ENCODE data around the gene PPIA. TPM values are rescaled to one million over a fixed set of nuclear protein-coding genes. Genes with fewer than 3 reads are reported as not detected.

The PPIA gene
- 935 to 982 TPM (median 943 TPM) in 3 replicates for total RNA-seq

- Mint-ChIP-seq H3K4me1 (peaks cover 27% of the 10 kb centered on the region), H3K9me3 (no peaks in the 10 kb centered on the region), H3K4me3 (peak within 1 kb of the TSS; percentile 89), H3K36me3 (peaks cover 17% of the 10 kb centered on the region), H3K27me3 (ENCODE audit: low read depth) (no peaks in the 10 kb centered on the region), H3K27ac (peak within 1 kb of the TSS; percentile 93)
- DNase-seq (ENCODE audit: low spot score in 2 of 2, unreplicated experiment in 2 of 2): peak; percentile 97 to 98
- TF ChIP-seq CTCF (IDR thresholded peaks at IDR 0.05; ENCODE audit: unreplicated experiment): no peak
Measured at GRCh38 chr7:44796504-44797328, at the start of gene PPIA. Gene PPIA (plus strand): TSS chr7:44796681. CDS start chr7:44796725, 44 bp downstream.

- Mint-ChIP-seq H3K27ac (peak within 1 kb of the TSS; percentile 86), H3K27me3 (ENCODE audit: low read depth) (no peaks in the 10 kb centered on the region), H3K36me3 (peaks cover 10% of the 10 kb centered on the region), H3K4me1 (peaks cover 33% of the 10 kb centered on the region), H3K4me3 (peak within 1 kb of the TSS; percentile 76), H3K9me3 (peaks cover 3% of the 10 kb centered on the region)
- peak; percentile 91 to 97 for DNase-seq (ENCODE audit: low spot score in 2 of 2, unreplicated experiment in 2 of 2)
- no peak for TF ChIP-seq CTCF (IDR thresholded peaks at IDR 0.05; ENCODE audit: unreplicated experiment)
Measured at GRCh38 chr7:44748045-44748947, 48.2 kb upstream of the PPIA start, which contains the start of gene ZMIZ2. Gene ZMIZ2 (plus strand): TSS chr7:44748847. CDS start chr7:44756250, 7,403 bp downstream.

DNA sequence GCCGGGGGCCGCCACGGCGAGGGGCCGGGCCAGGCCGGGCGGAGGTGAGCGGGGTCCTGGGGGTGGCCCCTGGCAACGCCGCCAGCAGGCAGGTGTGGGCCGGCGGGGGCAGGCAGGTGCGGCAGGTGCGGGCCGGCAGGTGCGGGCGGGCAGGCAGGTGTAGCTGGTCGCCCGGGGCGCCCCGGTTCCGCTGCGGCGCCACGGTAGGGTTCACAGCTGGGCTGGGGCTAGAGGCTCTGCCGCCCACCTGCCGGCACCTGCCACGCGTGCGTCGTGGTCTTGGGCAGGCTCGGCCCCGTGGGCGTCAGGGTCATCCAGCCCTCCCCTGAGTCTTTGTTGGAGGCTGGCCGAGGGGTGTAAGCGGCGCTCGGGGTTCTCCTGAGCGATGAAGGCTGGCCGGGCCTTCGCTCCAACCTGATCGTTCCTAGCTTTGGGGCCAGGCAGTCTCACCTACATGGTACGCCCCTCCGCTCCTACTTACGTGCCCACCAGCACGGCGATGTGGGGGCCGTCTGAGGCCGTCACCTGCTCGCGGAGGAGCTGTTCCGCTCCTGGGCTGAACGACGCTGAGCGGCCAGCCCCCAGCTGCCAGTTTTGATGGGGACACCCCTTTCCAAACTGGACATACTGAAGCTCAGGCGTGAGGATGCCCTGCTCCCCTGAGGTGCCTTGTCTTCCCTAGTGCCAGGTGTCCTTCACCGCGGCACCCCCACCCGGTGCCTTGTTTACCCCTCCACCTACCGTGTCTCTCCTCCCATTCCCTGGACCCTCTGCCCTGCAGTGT lies 47.3 kb upstream of the PPIA start:
- peaks cover 27% of the 10 kb centered on the region for H3K4me1 Mint-ChIP-seq
- peaks cover 10% of the 10 kb centered on the region for H3K36me3 Mint-ChIP-seq
- peaks cover 3% of the 10 kb centered on the region for H3K9me3 Mint-ChIP-seq
- DNase-seq (ENCODE audit: low spot score in 2 of 2, unreplicated experiment in 2 of 2): no peak
- H3K4me3 Mint-ChIP-seq: peak overlapping the region; percentile 69
- no peak for TF ChIP-seq CTCF (IDR thresholded peaks at IDR 0.05; ENCODE audit: unreplicated experiment)
- H3K27me3 Mint-ChIP-seq (ENCODE audit: low read depth): no peaks in the 10 kb centered on the region
- H3K27ac Mint-ChIP-seq: peak overlapping the region; percentile 60

GRCh38 chr7:44749992-44750391 lies 46.5 kb upstream of the PPIA start:
- H3K36me3 Mint-ChIP-seq: peaks cover 10% of the 10 kb centered on the region
- H3K4me1 Mint-ChIP-seq: peaks cover 30% of the 10 kb centered on the region
- peak overlapping the region; percentile 69 for H3K4me3 Mint-ChIP-seq
- DNase-seq (ENCODE audit: low spot score in 2 of 2, unreplicated experiment in 2 of 2): no peak
- H3K27ac Mint-ChIP-seq: peak overlapping the region; percentile 60
- H3K27me3 Mint-ChIP-seq (ENCODE audit: low read depth): no peaks in the 10 kb centered on the region
- no peak for TF ChIP-seq CTCF (IDR thresholded peaks at IDR 0.05; ENCODE audit: unreplicated experiment)
- H3K9me3 Mint-ChIP-seq: peaks cover 3% of the 10 kb centered on the region

- Mint-ChIP-seq H3K36me3 (peaks cover 10% of the 10 kb centered on the region), H3K9me3 (peaks cover 3% of the 10 kb centered on the region), H3K27ac (peak overlapping the region; percentile 6), H3K27me3 (ENCODE audit: low read depth) (no peaks in the 10 kb centered on the region), H3K4me1 (peaks cover 31% of the 10 kb centered on the region), H3K4me3 (peak overlapping the region; percentile 69)
- no peak for DNase-seq (ENCODE audit: low spot score in 2 of 2, unreplicated experiment in 2 of 2)
- TF ChIP-seq CTCF (IDR thresholded peaks at IDR 0.05; ENCODE audit: unreplicated experiment): no peak
Measured at GRCh38 chr7:44750424-44750823, 46.1 kb upstream of the PPIA start.
